HG02678 (cell line): ENCODE measurements around the gene SLIRP.
"Not testable (repeated sequence)": the region's sequence is repeated elsewhere in the genome, so short reads cannot be mapped to it uniquely, and the experiment has no call there.

ENCODE experiments used
- ATAC-seq: cut with Tn5 transposase; IDR thresholded peaks from one replicate; pipeline ENCODE4 v1.9.1; 2021; ENCODE audit warnings: mild to moderate bottlenecking, moderate library complexity; ENCODE audit not compliant: unreplicated experiment

Gene SLIRP

DNA sequence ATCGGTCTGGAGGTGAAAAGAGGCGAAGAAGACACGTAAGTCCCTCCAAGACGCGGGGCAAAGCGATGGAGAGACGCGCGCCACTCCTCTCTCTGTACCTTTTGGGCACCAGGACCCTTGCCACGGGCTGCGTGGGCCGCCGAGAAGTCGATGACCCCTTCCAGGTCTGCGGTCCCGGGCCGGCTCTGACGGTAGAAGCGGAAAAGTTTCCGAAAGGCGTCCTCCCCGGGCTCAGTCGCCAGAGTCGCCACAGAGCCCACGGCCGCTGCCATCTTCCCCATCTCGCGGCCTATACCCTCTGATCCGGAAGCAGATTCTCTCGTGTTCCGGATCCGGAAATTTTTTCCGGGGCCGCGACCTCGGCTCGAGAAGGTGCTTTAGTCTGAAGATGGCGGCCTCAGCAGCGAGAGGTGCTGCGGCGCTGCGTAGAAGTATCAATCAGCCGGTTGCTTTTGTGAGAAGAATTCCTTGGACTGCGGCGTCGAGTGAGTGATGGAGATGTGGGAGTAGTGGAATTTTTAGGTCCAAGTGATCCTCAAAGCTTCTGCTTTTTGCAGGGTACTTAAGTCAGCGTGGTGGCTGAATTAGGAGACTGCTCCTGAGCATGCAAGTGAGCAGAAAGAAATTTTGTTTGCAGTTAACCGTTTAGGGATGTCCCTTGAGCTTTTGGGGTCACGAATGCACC, at the start of gene SLIRP, which contains the start of gene ALKBH1:
Gene SLIRP (plus strand): TSS at position 380 of the 685 bp plus-strand sequence. CDS start 9 bp downstream, at position 389.
Gene ALKBH1 (minus strand): TSS at position 300 of the 685 bp plus-strand sequence. CDS start 19 bp downstream, at position 281.
- peak; percentile 98 for ATAC-seq

DNA sequence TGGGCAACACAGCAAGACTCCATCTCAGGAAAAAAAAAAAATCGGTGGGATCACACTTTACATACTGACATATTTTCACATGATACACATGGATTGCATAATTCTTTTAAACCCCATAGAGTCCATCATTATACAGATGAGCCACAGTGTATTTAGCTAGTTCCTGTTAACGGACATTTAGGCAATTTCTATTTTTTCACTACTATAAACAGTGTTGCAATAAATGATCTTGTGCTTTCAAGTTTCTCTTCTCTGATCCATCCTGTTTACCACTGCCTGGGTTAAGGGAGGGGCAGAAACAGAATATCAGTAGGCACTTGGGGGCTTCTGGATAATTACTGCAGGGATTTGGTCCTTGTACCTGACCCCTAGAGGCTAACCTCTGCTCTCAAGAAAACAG, 48.1 kb upstream of the SLIRP start:
- ATAC-seq, result no peak

DNA sequence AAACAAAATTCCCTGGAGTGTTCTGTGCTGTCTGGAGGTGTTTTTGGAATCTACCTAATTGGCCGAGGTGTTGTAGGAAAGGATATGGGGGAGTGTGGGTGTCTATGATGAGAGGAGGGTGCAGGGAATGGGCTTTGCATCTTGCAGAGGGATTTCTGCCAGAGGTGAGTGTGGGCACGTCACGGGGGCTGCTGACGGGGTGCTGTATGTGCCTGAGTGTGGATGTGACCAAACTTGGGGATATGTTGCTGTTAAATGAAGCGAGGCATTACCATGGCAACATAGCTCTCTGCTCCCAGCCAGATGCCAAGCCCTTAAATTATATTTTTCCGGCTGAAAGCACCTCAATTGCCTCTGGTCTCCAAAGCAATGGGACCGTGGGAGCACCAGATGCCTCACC, 47.1 kb upstream of the SLIRP start:
- no peak for ATAC-seq

DNA sequence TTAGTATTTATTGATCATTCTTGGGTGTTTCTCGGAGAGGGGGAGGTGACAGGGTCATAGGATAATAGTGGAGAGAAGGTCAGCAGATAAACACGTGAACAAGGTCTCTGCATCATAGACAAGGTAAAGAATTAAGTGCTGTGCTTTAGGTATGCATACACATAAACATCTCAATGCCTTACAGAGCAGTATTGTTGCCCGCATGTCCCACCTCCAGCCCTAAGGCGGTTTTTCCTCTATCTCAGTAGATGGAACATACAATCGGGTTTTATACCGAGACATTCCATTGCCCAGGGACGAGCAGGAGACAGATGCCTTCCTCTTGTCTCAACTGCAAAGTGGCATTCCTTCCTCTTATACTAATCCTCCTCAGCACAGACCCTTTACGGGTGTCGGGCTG, 46.3 kb upstream of the SLIRP start:
- ATAC-seq, result not testable (repeated sequence)

DNA sequence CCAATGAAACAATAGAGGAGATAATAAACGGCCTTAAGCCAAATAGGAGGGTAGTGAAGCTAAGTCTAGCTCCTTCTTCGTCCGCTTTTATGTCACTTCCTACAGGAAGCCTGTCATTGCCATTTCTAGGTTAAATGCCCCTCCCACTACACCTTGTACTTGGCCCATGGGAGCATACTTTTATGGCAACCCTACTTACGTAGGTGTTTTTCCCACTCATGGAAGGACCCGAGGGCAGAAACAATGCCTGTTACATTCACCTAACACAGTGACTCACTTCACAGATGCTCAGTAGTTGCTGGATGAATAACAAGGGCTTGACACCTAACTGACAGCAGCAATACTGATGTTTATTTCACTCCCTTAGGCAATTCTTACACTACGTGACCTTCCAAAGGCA, 44.6 kb upstream of the SLIRP start:
- ATAC-seq, result no peak

DNA sequence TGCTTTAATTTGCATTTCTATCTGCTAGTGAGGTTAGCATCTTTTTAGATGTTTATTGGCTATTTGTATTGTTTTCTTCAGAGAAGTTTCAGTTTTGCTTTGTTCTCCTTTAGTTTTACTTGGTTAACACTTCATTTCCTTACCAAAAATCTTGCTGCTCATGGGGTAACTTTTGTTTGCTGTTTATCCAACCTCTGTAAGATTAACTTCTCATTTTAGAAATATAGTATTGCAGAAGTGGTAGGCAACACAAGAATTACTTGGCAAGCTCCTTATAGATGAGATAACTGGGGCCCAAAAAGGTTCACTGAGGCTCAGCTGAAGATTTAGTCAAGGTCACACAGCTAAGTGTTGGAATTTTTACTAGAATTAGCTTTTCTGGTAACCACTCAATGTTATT, 40.6 kb upstream of the SLIRP start:
- ATAC-seq, result no peak

DNA sequence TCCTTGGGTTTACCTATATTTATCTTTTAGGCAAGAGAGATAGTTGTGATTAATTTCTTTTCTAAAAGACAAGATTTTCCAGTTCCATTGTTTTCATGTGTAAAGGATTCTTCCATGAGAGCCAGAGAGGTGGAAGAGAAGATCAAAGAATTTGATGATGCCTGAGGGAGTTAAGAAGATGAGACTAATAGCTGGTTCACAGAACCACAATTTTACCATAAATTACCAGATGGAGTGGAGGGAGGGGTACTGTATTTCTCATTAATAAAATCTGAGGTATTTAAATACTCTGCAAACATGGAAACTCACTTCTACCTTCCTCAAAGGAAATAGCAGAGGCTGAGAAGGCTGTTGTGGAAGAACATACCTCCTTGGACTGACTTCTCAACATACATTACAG, 34.7 kb upstream of the SLIRP start:
- no peak for ATAC-seq

DNA sequence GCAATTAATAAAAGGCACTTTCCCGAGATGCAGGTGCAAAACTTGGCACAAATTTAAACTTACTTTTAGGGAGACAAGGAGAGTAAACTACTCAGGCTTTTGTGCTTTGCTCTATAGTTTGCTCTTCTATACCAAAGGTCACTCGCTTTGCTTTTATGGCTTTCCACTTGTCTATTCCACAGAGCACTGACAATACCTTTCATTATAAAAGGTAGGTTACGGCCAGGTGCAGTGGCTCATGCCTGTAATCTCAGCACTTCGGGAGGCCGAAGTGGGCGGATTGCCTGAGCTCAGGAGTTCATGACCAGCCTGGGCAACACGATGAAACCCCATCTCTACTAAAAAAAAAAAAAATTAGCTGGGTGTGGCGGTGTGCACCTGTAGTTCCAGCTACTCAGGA, 33.0 kb upstream of the SLIRP start:
- ATAC-seq, result no peak

DNA sequence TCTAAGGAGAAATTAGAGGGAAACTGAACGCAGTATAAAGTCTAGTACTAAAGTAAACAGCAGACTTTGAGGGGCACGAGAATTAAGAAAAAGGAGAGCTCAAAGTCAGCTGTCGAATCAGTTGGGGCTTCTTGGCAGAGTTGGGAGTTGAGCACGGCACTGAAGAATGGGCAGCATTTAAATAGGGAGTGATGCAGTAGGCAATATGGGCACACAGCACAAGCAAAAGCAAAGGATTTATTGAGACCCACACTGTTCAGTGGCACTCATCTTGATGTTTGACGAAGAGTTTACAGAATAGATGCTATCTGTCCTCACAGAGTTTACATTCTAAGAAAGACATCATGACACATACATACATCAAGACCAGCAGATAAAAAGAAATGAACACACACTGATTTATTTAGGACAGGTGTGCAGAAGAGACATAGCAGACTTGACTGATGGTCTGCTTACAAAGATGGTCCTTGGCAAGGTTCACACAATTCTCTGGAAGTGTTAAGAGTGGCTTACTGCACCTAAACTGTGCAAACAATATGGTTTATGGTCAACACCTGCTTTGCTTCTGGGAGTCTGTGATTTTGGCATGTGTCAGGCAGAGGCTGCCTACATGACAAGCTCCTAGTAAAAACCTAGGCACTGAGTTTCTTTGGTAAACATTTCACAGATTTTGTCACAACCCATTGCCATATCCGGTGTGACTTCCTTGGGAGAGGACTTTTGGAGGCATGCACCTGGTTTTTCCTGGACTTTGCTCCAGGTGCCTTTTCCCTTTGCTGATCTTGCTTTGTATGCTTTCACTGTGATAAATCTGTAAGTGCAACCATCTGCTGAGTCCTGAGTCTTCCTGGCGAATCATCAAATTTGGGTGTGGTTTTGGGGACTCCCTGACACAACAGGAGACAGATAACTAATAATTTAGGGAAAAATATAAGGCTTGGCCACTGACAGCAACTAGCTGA, 26.4 kb upstream of the SLIRP start:
- ATAC-seq, result no peak

DNA sequence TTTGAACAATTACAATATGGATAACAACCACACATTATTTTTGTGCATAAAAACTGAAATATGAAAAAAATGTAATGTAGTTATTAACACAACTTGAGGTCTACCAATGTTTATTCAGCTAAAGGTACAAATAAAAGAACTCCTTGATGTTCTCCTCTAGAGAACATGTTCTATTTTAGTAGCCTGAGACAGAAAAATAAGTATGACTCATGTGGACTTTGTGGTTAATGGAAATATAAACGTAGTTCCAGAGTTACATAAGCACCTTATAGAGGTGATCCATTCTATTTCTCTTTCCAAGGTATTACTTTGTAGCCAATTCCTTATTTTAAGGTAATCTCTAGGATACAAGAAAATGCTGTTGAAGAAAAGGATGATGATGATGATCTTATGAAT, 25.7 kb upstream of the SLIRP start:
- no peak for ATAC-seq

DNA sequence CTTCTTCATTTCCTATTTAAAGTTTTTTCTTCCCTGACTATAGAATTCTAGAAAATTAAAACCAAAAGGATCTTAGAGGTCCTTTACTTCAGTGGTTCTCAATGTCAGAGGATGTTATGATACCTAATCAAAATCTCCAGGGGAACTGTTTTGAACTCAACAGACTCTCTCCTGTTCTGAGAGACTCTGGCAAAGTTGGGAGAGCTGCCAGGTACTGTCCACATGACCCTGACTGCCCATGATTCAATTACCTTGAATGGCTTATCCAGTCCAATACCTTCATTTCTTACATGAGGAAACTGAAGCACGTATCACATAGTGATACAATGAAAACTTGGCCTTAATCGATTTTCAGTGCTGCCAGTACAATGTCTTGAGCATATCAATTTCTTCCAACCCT, 16.6 kb upstream of the SLIRP start:
- ATAC-seq, result no peak

DNA sequence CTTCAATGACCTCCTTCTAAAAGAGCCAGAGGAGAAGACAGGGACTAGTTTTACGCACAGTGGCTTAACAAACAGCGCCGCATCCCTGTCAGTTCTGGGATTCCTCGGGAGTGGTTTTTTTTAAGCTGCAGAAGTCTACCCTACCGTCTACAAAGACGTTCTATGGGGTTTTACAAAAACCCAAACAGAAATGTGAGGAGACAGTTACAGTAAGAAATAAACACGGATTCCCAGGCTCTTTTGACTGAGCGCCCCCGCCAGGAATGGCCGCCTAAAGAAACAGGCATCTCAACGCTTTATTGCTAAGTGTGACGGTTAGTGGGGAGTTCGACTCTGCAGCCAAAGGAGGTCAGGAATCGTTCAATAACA, 564 bp upstream of the SLIRP start:
- ATAC-seq, result peak; percentile 24

DNA sequence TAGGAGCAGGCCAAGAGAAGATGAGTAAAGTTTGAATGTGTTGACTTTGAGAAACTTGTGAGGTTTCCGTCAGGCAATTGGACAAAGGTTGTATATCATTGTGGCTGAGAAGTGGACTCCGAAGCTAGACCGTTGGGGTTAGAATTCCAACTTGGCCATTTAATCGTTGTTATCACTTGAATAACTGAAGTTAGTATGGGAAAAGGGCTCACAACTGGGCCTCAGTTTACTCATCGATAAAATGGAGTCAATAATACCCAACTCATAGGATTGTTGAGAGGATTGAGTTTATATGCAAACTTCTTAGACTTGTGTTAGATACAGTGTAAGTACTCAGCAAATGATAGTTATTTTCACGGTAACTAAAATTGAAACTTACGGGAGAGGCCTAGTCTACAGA, 846 bp downstream of the SLIRP start:
- no peak for ATAC-seq

DNA sequence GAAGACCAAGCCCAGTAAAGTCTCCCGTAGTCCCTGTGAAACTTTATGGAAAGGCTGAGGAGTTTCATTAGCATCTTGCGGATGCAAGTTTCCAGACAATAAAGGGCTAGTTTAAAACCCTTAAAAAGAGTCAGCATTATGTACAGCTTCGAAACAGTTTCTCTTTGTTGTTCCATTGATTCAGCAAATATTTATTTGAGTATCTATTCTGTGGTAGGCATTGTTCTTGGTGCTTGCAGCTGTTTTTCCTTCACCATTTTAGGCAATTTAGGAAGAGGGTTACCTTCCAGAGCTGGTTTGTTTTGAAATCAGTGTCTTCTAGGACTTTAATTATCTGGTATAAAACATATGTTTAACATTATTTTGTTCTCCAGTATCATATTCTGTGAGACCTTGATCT, 1.5 kb downstream of the SLIRP start:
- ATAC-seq, result no peak

DNA sequence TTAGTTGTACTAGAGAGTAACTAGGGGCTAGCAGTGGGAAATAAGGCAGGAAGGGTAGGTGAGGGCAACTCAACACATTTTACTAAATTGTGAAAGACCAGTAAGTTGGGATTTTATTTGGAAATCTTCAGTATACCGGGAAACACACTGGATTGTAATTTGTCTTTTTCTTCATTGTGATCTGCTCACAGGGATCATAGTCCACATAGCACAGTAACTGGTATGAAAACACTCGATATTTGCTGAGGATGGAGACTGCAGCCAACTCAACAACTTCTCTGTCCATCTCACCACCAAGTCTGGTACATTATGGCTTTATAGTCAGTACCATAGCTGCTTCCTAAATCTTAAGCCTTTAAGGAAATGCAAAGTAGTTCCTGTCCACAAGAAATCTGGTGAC, 2.5 kb downstream of the SLIRP start:
- no peak for ATAC-seq

DNA sequence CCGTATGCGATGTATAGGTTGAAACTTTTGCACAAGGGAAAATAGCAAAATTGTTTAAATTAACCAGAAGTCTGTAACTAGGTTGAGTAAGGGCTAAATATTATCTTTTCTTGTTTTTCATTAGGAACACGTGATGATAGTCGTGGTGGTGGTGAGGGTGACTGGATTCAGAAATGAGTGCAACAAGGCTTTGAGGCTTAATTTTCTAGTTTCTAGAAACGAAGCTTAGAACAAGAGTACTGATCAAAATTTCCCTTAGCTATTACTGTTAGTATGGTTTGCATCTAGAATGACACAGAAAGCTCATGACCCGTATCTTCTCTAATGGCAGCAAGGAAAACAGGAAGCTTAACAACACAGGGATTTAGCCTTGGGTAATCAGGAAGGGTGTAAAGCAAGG, 7.0 kb downstream of the SLIRP start:
- no peak for ATAC-seq

DNA sequence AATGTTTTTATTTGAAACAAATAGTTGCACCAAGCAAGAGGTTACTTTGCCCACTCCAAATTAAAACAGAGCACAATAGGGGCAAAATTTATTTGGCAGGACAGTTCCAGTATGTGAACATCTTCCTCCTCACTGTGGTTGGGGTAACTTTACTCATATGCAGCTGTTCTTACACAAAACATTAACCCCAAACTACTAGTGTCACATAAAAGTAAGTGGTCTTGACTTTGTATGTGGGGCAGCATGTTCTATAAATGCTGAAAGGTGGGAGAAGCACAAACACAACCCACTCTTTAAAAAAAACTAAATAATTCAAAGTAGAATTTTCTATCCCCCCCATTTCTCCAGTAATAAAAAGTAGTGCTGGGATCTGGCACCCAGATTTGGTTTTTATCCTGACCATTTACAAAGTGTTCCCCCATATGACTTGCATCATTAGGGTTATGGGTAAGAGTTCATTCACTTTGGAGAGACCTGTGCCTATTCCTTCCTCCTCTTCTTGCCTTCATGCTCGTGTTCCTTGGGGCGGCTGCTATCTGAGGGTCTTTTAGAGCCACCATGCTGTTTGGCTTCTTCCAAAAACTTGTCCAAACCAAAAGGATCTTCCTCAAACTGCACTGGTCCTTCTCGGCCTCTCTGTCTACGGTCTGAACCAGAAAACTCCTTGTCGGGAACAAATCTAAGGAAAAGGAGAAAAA, 9.9 kb downstream of the SLIRP start:
- no peak for ATAC-seq

DNA sequence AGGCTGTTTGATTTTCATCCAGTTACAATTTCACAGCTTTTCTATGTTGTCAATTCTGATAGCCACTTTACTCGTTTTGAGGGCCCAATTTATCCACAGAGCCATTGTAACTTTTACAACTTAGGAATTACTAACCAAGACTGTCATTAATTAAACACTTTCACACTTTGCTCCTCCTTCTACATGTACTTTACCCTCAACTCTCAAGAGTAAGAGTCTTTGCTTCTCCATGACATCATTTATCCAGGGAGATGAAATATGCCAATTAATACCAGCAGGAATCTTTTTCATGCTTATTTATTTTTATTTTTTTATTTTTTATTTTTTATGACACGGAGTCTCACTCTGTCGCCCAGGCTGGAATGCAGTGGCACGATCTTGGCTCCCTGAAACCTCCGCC, 13.5 kb downstream of the SLIRP start:
- no peak for ATAC-seq

DNA sequence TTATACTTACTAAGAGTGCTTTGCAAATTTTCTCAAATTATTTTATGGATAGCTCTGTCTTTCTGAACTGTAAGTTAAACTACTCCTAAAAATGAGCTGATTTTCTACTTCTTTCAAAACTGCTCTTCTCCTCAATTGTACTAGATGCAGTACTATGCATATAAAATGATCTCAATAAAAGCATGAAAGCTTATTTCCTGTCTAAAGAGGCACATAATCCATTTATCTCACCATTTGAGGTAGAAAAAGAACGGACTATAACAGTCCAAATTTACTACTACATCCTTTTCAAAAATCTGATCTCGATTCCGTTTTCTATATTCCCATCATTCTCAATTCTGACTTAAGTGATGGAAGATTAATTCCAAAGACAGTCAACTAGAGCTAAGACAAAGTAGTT, 14.4 kb downstream of the SLIRP start:
- no peak for ATAC-seq

DNA sequence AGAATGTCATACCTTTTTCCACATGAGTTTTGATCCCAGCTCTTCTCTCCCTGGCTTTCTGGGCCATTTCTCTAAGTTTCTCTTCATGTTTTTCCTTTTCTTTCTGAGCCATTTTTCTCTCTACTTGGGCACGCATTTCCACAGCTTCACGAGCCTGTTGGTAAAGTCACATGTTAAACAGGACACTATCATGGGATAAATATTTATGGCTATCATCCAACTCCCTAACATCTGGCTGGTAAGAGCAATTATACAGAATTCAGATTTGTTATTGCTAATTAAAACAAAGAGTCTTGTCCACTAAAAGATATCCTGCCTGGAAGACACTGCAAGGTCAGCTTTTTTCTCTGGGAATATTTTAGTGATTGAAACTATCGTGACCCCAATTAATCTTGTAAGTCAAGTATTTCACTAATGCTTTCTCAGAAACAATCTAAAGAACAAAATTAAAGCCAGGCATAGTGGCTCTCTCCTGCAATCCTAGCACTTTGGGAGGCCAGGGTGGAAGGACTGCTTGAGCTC, 23.1 kb downstream of the SLIRP start:
- no peak for ATAC-seq

DNA sequence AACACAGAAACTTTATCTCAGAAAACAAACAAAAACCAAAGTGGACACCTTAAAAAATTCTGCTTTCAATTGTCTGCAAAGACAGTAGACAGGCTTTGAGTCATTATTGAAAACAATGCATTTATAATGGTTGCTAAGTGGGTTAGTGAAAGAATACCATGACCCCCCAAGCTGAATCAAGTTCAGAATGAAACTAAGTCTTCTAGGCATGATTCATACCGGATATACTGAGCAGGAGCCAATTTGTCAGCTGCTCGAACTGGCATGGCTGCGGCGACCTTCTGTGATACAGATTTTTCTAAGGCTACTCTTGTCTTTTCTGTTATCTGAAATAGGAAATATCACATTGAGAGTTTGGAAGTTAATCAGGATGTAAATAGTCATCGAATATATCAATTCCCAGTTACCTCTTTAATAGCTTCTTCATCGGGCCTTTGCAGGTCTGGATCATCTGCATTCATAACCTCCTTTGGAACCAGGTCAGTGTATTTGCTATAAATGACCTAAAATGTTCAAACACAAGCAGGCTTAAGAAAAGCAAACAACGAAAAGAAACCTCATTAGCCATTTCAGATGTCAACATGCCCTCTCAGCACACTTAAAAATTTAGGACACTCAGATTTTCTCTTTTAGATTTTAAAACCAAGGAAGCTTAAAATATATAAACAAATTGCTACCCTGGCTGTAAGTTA, 30.8 kb downstream of the SLIRP start:
- no peak for ATAC-seq
